ENCODE measurements around the gene COLGALT1. TPM values are rescaled to one million over a fixed set of nuclear protein-coding genes. Genes with fewer than 3 reads are reported as not detected.

Gene COLGALT1
- total and polyA plus RNA-seq, 9 of the 15 experiments (the other 6 are each of a cell fraction or from before 2014, with no cell fraction given): 4.9 to 119 (median 82.6) TPM

- Histone ChIP-seq H2AFZ (ENCODE audit: low read depth, low read length) (no peak overlapping the region), H3K36me3 (ENCODE audit: control insufficient read depth, insufficient read depth, low read length) (no peaks in the 10 kb centered on the region; the same call in 2 of the 3 replicates), H3K79me2 (ENCODE audit: control insufficient read depth, insufficient read depth, low read length) (no peaks in the 10 kb centered on the region), H4K20me1 (replicated peaks; ENCODE audit: control insufficient read depth, insufficient read depth, low read length) (no peaks in the 10 kb centered on the region), H3K4me2 (ENCODE audit: insufficient read depth, low read length) (no peak overlapping the region), H3K9me1 (ENCODE audit: control insufficient read depth, insufficient read depth, low read length) (no peaks in the 10 kb centered on the region), H3K4me3 (no peak overlapping the region), H3K9me3 (replicated peaks; ENCODE audit: control insufficient read depth, insufficient read depth, low read depth, low read length) (no peaks in the 10 kb centered on the region), H3K4me1 (replicated peaks in 1 of 2; ENCODE audit: control insufficient read depth in 2 of 2, insufficient read depth in 2 of 2, low read length in 2 of 2) (peaks cover 3 to 25% of the 10 kb centered on the region in 2 experiments; a peak in 2 of 5 replicates), H3K27ac (ENCODE audit: extremely low read depth, low read depth, low read length) (no peak overlapping the region), H3K27me3 (ENCODE audit: control insufficient read depth in 2 of 2, insufficient read depth in 2 of 2, low read length in 2 of 2) (0 out of 5 replicates have a peak, but pooled peaks cover 0 to 6% of the 10 kb centered on the region in 2 experiments), H3K9ac (ENCODE audit: insufficient read depth in 1 of 2, low read depth in 2 of 2, low read length in 2 of 2) (peak overlapping the region in 1 of 2 experiments; percentile 71; a peak in 1 of 4 replicates)
- ChIA-PET CTCF (ENCODE audit: low intra/inter-chr PET ratio) (interaction anchor here (0.6 kb wide), 1 partner anchor 129 kb away, joined by 3 read pairs; no protein-coding TSS in a partner anchor), POLR2A (interaction anchor here (0.6 to 4.0 kb wide), 3 partner anchors 11 to 565 kb away, joined by 3 to 25 read pairs (median 3); partner anchors contain the start of gene PGLS)
- no TSS peak for BruUV-seq (replicated peaks)
- no peak for ATAC-seq
- TF ChIP-seq ZNF449 (CRISPR knock-in tag; IDR thresholded peaks at IDR 0.05): no peak
- peak; percentile 95 for TF ChIP-seq ZNF24 (IDR thresholded peaks at IDR 0.05)
- no peak for TF ChIP-seq ZNF395 (CRISPR knock-in tag; IDR thresholded peaks at IDR 0.05)
- 0 out of 4 replicates have a peak, but pooled peaks of 1 of the 2 experiments have one; percentile 12 for TF ChIP-seq TEAD1 (CRISPR knock-in tag; IDR thresholded peaks at IDR 0.05)
- WGBS (ENCODE audit: insufficient coverage, low coverage, missing lambda C conversion rate): 60% methylated on average over 6 of the region's 9 CpGs
- intact Hi-C loops (cut with micrococcal nuclease) (no loop called here), in situ Hi-C loops (cut with MboI) (no loop called here)
- no peak for FAIRE-seq
- no peak for DNase-seq (ENCODE audit: extremely low read depth in 1 of 4, low spot score in 3 of 4)
Measured at GRCh38 chr19:17525141-17525540, 30.3 kb upstream of the COLGALT1 start.

Measured in K562 (cell line).